Progenitor cell of endocrine pancreas (in vitro differentiated cells): Measurements from ENCODE around the gene NR1H4. TPM values are rescaled to one million over a fixed set of nuclear protein-coding genes. Genes with fewer than 3 reads are reported as not detected.
"Not testable (repeated sequence)": the region's sequence is repeated elsewhere in the genome, so short reads cannot be mapped to it uniquely, and the experiment has no call there.

ENCODE experiments used
- DNase-seq: peaks from one replicate; pipeline ENCODE4 v3.0.0; 2021; ENCODE audit warnings: low spot score; ENCODE audit not compliant: unreplicated experiment
- H3K27ac Mint-ChIP-seq: 2 replicates; pipeline ENCODE4 v1.8.0; 2021; ENCODE audit warnings: mild to moderate bottlenecking, moderate library complexity, mixed read lengths
- H3K27me3 Mint-ChIP-seq: 2 replicates; pipeline ENCODE4 v1.8.0; 2021; ENCODE audit warnings: mixed read lengths
- H3K36me3 Mint-ChIP-seq: 2 replicates; pipeline ENCODE4 v1.8.0; 2022; ENCODE audit warnings: mixed read lengths; ENCODE audit not compliant: insufficient read depth
- H3K4me1 Mint-ChIP-seq: 2 replicates; pipeline ENCODE4 v1.8.0; 2021; ENCODE audit warnings: low read depth, mixed read lengths
- H3K4me3 Mint-ChIP-seq: 2 replicates; pipeline ENCODE4 v1.8.0; 2021; ENCODE audit warnings: low read depth, mild to moderate bottlenecking, moderate library complexity, mixed read lengths
- H3K9me3 Mint-ChIP-seq: 2 replicates; pipeline ENCODE4 v1.8.0; 2021; ENCODE audit warnings: low read depth, mixed read lengths
- CTCF ChIP-seq: fragments of 200-600 bp; sonication (generic); IDR thresholded peaks from one replicate; pipeline ENCODE4 v1.5.0; 2021; ENCODE audit warnings: antibody characterized with exemption, mild to moderate bottlenecking; ENCODE audit not compliant: unreplicated experiment
- total RNA-seq: library from RNA; stranded (reverse); gene quantifications from 2 replicates; pipeline ENCODE4 v1.2.1, GENCODE V29; 2021

Gene NR1H4
- total RNA-seq, 1 donor from 2014 or later, result not detected

- H3K9me3 Mint-ChIP-seq, result no peaks in the 10 kb centered on the region
- H3K36me3 Mint-ChIP-seq, result no peaks in the 10 kb centered on the region
- no peak for TF ChIP-seq CTCF
- DNase-seq, result no peak
- no peaks in the 10 kb centered on the region for H3K27me3 Mint-ChIP-seq
- no peak overlapping the region for H3K4me3 Mint-ChIP-seq
- H3K27ac Mint-ChIP-seq, result no peak overlapping the region
- no peaks in the 10 kb centered on the region for H3K4me1 Mint-ChIP-seq
Measured at GRCh38 chr12:100553936-100554335, 80.3 kb downstream of the NR1H4 start.

GRCh38 chr12:100554608-100555077, 81.0 kb downstream of the NR1H4 start:
- Mint-ChIP-seq H3K36me3 (no peaks in the 10 kb centered on the region), H3K27me3 (no peaks in the 10 kb centered on the region), H3K27ac (no peak overlapping the region), H3K9me3 (no peaks in the 10 kb centered on the region), H3K4me3 (no peak overlapping the region), H3K4me1 (no peaks in the 10 kb centered on the region)
- DNase-seq, result peak; percentile 27
- TF ChIP-seq CTCF, result peak; percentile 94

- no peak overlapping the region for H3K27ac Mint-ChIP-seq
- DNase-seq, result no peak
- H3K36me3 Mint-ChIP-seq, result no peaks in the 10 kb centered on the region
- H3K4me1 Mint-ChIP-seq, result no peaks in the 10 kb centered on the region
- H3K9me3 Mint-ChIP-seq, result peaks cover 2% of the 10 kb centered on the region
- H3K27me3 Mint-ChIP-seq, result no peaks in the 10 kb centered on the region
- TF ChIP-seq CTCF, result no peak
- H3K4me3 Mint-ChIP-seq, result no peak overlapping the region
Measured at GRCh38 chr12:100555722-100556121, 82.1 kb downstream of the NR1H4 start.

GRCh38 chr12:100557357-100557756, 83.7 kb downstream of the NR1H4 start:
- H3K4me3 Mint-ChIP-seq, result no peak overlapping the region
- TF ChIP-seq CTCF, result no peak
- H3K27ac Mint-ChIP-seq, result no peak overlapping the region
- H3K4me1 Mint-ChIP-seq, result no peaks in the 10 kb centered on the region
- no peaks in the 10 kb centered on the region for H3K36me3 Mint-ChIP-seq
- no peaks in the 10 kb centered on the region for H3K27me3 Mint-ChIP-seq
- peaks cover 2% of the 10 kb centered on the region for H3K9me3 Mint-ChIP-seq
- DNase-seq, result no peak

GRCh38 chr12:100559261-100559660, 85.6 kb downstream of the NR1H4 start:
- not testable (repeated sequence) for H3K9me3 Mint-ChIP-seq, H3K27ac Mint-ChIP-seq, H3K27me3 Mint-ChIP-seq, H3K4me3 Mint-ChIP-seq, H3K36me3 Mint-ChIP-seq, DNase-seq, H3K4me1 Mint-ChIP-seq

- H3K27me3 Mint-ChIP-seq, result peaks cover 8% of the 10 kb centered on the region
Measured at GRCh38 chr12:100564090-100564489, 90.4 kb downstream of the NR1H4 start.

More at GRCh38 chr12:100564090-100564489, 90.4 kb downstream of the NR1H4 start:
- H3K4me1 Mint-ChIP-seq, result peaks cover 4% of the 10 kb centered on the region
- DNase-seq, result no peak
- no peak overlapping the region for H3K27ac Mint-ChIP-seq
- H3K36me3 Mint-ChIP-seq, result no peaks in the 10 kb centered on the region
- no peak for TF ChIP-seq CTCF
- no peak overlapping the region for H3K4me3 Mint-ChIP-seq
- peaks cover 2% of the 10 kb centered on the region for H3K9me3 Mint-ChIP-seq
